CD4-positive, alpha-beta T cell (primary cell): ENCODE results near the gene DIAPH2. TPM values are rescaled to one million over a fixed set of nuclear protein-coding genes. Genes with fewer than 3 reads are reported as not detected.

Source experiments
- ATAC-seq: fragments of 200-7000 bp; cut with Tn5 transposase; one replicate; pipeline ENCODE4 v1.10.0; 2022; ENCODE audit warnings: mild to moderate bottlenecking; ENCODE audit not compliant: poor library complexity
- CTCF ChIA-PET: fragments of 350-600 bp; sonication (Branson Sonifier 250); formaldehyde crosslinking; loops from one replicate; lab custom pipeline; 2021; ENCODE audit warnings: antibody characterized with exemption, inconsistent platforms; lab: Charles Lee
- POLR2A ChIA-PET: fragments of 350-600 bp; sonication (Branson Sonifier 250); formaldehyde crosslinking; loops from one replicate; lab custom pipeline; 2021; ENCODE audit warnings: antibody characterized with exemption, inconsistent platforms; lab: Charles Lee
- DNase-seq, 14 experiments: peaks; one replicate each; pipeline ENCODE4 v3.0.0-alpha.2; 2013 to 2020; ENCODE audit warnings: mixed read lengths in 2 of 14
- H3K27ac ChIP-seq, 2 donors: one replicate each; pipeline versions ENCODE4 v1.5.1 to v1.7.0; 2013; ENCODE audit warnings: low read length in 2 of 2, low read depth in 1 of 2, mild to moderate bottlenecking in 1 of 2
- H3K27me3 ChIP-seq, 2 experiments: 1 replicate in 1 of 2; 2 replicates in 1 of 2; pipeline versions ENCODE4 v1.6.1 to v1.7.0; 2013; ENCODE audit warnings: low read length in 2 of 2, control low read depth in 1 of 2, mild to moderate bottlenecking in 1 of 2, moderate library complexity in 1 of 2; ENCODE audit not compliant: insufficient read depth in 2 of 2, control insufficient read depth in 1 of 2
- H3K36me3 ChIP-seq: one replicate; pipeline ENCODE4 v1.6.1; 2013; ENCODE audit warnings: low read length, control low read depth; ENCODE audit not compliant: insufficient read depth
- H3K4me1 ChIP-seq: one replicate; pipeline ENCODE4 v1.6.1; 2013; ENCODE audit warnings: low read length, control low read depth; ENCODE audit not compliant: insufficient read depth
- H3K4me3 ChIP-seq: one replicate; pipeline ENCODE4 v1.5.1; 2013; ENCODE audit warnings: mild to moderate bottlenecking, low read length, moderate library complexity
- H3K9me3 ChIP-seq, 2 experiments: 1 replicate in 1 of 2; 2 replicates in 1 of 2; pipeline versions ENCODE4 v1.6.1 to v1.7.0; 2013; ENCODE audit warnings: low read length in 2 of 2, mild to moderate bottlenecking in 2 of 2, control low read depth in 1 of 2, moderate library complexity in 1 of 2; ENCODE audit not compliant: control insufficient read depth in 1 of 2, insufficient read depth in 1 of 2
- H3K27ac Mint-ChIP-seq: one replicate; pipeline ENCODE4 v1.8.0; 2020; ENCODE audit warnings: mixed read lengths
- H3K27me3 Mint-ChIP-seq: one replicate; pipeline ENCODE4 v1.8.0; 2021; ENCODE audit warnings: mixed read lengths
- H3K36me3 Mint-ChIP-seq: one replicate; pipeline ENCODE4 v1.8.0; 2021; ENCODE audit warnings: low read depth, mixed read lengths
- H3K4me1 Mint-ChIP-seq: one replicate; pipeline ENCODE4 v1.8.0; 2021; ENCODE audit warnings: low read depth, mixed read lengths
- H3K4me3 Mint-ChIP-seq: one replicate; pipeline ENCODE4 v1.8.0; 2020; ENCODE audit warnings: mild to moderate bottlenecking, mixed read lengths
- H3K9me3 Mint-ChIP-seq: one replicate; pipeline ENCODE4 v1.8.0; 2020; ENCODE audit warnings: mixed read lengths
- intact Hi-C, 2 experiments: fragments of 100-400 bp; cut with DNase I in 1 of 2; cut with micrococcal nuclease in 1 of 2; formaldehyde crosslinking; loops; one replicate each; pipeline versions ENCODE4 v1.15.1 to v1.9.0; 2023 to 2025; cut with DNase I, micrococcal nuclease
- total RNA-seq, 174 experiments: library from RNA in 2 of 174; stranded (reverse) in 2 of 174; gene quantifications; one replicate each; pipeline ENCODE4 v1.2.3 and lab custom pipeline; 2021 to 2026
- TF ChIP-seq, protein P1 (sequence below): fragments of 200-600 bp; IDR thresholded peaks from one replicate; pipeline ENCODE4 v1.8.0; 2022; ENCODE audit warnings: antibody characterized with exemption, mild to moderate bottlenecking

The DIAPH2 gene
- total RNA-seq, 2 experiments from 2014 or later: 11.4 to 11.7 TPM

- Mint-ChIP-seq H3K27me3 (no peaks in the 10 kb centered on the region), H3K36me3 (no peaks in the 10 kb centered on the region), H3K4me3 (no peak overlapping the region), H3K27ac (no peak overlapping the region), H3K9me3 (no peaks in the 10 kb centered on the region), H3K4me1 (peaks cover 26% of the 10 kb centered on the region)
- ChIA-PET CTCF (interaction anchor here (1.2 kb wide), 1 partner anchor 34 kb away, joined by 3 read pairs; no protein-coding TSS in a partner anchor), POLR2A (no interaction called here)
- DNase-seq: no peak
- intact Hi-C loops: no loop called here
- Histone ChIP-seq H3K27me3 (no peaks in the 10 kb centered on the region), H3K27ac (no peak overlapping the region), H3K4me3 (no peak overlapping the region), H3K4me1 (peaks cover 2% of the 10 kb centered on the region), H3K36me3 (no peaks in the 10 kb centered on the region), H3K9me3 (no peaks in the 10 kb centered on the region)
- no peak for ATAC-seq
- TF ChIP-seq, protein P1, sequence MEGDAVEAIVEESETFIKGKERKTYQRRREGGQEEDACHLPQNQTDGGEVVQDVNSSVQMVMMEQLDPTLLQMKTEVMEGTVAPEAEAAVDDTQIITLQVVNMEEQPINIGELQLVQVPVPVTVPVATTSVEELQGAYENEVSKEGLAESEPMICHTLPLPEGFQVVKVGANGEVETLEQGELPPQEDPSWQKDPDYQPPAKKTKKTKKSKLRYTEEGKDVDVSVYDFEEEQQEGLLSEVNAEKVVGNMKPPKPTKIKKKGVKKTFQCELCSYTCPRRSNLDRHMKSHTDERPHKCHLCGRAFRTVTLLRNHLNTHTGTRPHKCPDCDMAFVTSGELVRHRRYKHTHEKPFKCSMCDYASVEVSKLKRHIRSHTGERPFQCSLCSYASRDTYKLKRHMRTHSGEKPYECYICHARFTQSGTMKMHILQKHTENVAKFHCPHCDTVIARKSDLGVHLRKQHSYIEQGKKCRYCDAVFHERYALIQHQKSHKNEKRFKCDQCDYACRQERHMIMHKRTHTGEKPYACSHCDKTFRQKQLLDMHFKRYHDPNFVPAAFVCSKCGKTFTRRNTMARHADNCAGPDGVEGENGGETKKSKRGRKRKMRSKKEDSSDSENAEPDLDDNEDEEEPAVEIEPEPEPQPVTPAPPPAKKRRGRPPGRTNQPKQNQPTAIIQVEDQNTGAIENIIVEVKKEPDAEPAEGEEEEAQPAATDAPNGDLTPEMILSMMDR: no peak
These were observed 713.4 kb downstream of the DIAPH2 start for GRCh38 chrX:97398030-97398551.

DNA sequence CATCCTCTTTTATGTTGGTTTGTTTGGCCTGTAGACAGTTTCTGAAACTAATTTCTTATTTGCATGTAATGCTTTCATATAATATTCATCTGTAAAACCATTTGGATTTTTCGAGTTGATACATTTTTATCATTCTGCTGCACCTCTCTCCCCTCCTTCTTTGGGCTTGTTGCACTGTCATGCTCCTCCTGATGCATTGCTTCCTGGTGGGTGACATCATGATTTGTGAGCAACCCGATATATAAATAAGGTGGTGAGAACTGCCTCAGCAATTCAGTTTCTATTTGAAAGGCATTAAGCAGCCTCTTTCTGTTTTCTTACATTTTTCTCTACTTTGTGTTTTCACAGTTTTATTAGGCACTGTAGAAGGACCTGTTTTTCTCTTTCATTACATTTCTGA, 714.8 kb downstream of the DIAPH2 start:
- ChIA-PET CTCF (no interaction called here), POLR2A (no interaction called here)
- H3K4me3 ChIP-seq: no peak overlapping the region
- Mint-ChIP-seq H3K9me3 (no peaks in the 10 kb centered on the region), H3K27me3 (no peaks in the 10 kb centered on the region), H3K36me3 (no peaks in the 10 kb centered on the region), H3K27ac (no peak overlapping the region), H3K4me1 (peaks cover 26% of the 10 kb centered on the region), H3K4me3 (no peak overlapping the region)
- ATAC-seq: no peak
- H3K27ac ChIP-seq: no peak overlapping the region
- no peaks in the 10 kb centered on the region for H3K27me3 ChIP-seq
- no peaks in the 10 kb centered on the region for H3K9me3 ChIP-seq
- TF ChIP-seq, protein P1: no peak
- intact Hi-C loops: no loop called here
- H3K36me3 ChIP-seq: no peaks in the 10 kb centered on the region
- H3K4me1 ChIP-seq: peaks cover 2% of the 10 kb centered on the region
- peak in 1 of 14 experiments; percentile 18 for DNase-seq

DNA sequence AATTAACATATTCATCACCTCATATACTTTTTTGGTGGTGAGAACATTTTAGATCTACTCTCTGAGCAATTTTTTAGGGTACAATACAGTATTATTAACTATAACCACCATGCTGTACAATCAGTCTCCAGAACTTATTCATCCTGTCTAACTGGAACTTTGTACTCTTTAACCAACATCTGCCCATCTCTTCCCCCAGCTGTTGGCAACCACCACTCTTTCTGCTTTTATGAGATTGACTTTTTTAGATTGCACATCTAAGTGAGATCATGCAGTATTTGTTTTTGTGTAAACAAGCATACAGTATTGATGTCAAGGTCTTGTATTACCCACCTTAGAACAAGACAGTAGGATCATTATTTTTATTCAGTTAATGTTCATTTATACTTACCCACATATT, 715.9 kb downstream of the DIAPH2 start:
- ATAC-seq: no peak
- Mint-ChIP-seq H3K27ac (no peak overlapping the region), H3K27me3 (no peaks in the 10 kb centered on the region), H3K36me3 (no peaks in the 10 kb centered on the region), H3K9me3 (no peaks in the 10 kb centered on the region), H3K4me1 (peaks cover 26% of the 10 kb centered on the region), H3K4me3 (no peak overlapping the region)
- ChIA-PET CTCF (no interaction called here), POLR2A (no interaction called here)
- intact Hi-C loops: no loop called here
- H3K36me3 ChIP-seq: no peaks in the 10 kb centered on the region
- peaks cover 2% of the 10 kb centered on the region for H3K4me1 ChIP-seq
- H3K9me3 ChIP-seq: no peaks in the 10 kb centered on the region
- DNase-seq: no peak
- no peaks in the 10 kb centered on the region for H3K27me3 ChIP-seq
- no peak overlapping the region for H3K4me3 ChIP-seq
- H3K27ac ChIP-seq: no peak overlapping the region
- TF ChIP-seq, protein P1: no peak
